HepG2 (cell line): ENCODE data around the gene KCTD1. TPM values are rescaled to one million over a fixed set of nuclear protein-coding genes. Genes with fewer than 3 reads are reported as not detected.

Source experiments
- MED13 ChIP-seq: sonication (generic); formaldehyde crosslinking; IDR thresholded peaks from 2 replicates; pipeline ENCODE4 v1.5.0; 2020; ENCODE audit warnings: missing genetic modification reagents
- MEF2D ChIP-seq: sonication (generic); formaldehyde crosslinking; IDR thresholded peaks from 2 replicates; pipeline ENCODE4 v1.5.1; 2020; ENCODE audit warnings: mild to moderate bottlenecking, missing genetic modification reagents
- POGZ ChIP-seq: sonication (generic); formaldehyde crosslinking; IDR thresholded peaks from 2 replicates; pipeline ENCODE4 v1.4.0; 2020; ENCODE audit warnings: mild to moderate bottlenecking, missing genetic modification reagents
- SCMH1 ChIP-seq: sonication (generic); formaldehyde crosslinking; IDR thresholded peaks from 2 replicates; pipeline ENCODE4 v1.9.0; 2021; ENCODE audit warnings: missing genetic modification reagents, mild to moderate bottlenecking, borderline replicate concordance
- SRF ChIP-seq: IDR thresholded peaks from 2 replicates; pipeline ENCODE4 v1.6.1; 2011; ENCODE audit warnings: mild to moderate bottlenecking, low read depth, low read length, moderate library complexity
- ZMAT3 ChIP-seq: sonication (generic); formaldehyde crosslinking; conservative IDR thresholded peaks from 2 replicates; pipeline ENCODE4 v1.7.0; 2021; ENCODE audit warnings: missing genetic modification reagents
- polyA plus RNA-seq, 8 experiments: library from polyadenylated mRNA; depleted of rRNA in 3 of 8; stranded (reverse) in 7 of 8; unstranded in 1 of 8; fragments of >200 nt; fragmentation: Illumina TruSeq in 4 of 8; extraction: Trizol in 4 of 8; gene quantifications; 2 replicates each; pipeline versions ENCODE4 v1.2.1 to v1.2.3, GENCODE V29; 2011 to 2016; ENCODE audit warnings: low read depth in 4 of 8, missing spikeins in 1 of 8, mixed read lengths in 1 of 8; ENCODE audit not compliant: insufficient read depth in 1 of 8
- total RNA-seq, 5 experiments: library from RNA; depleted of rRNA; stranded (reverse); fragments of >200 nt; fragmentation: Illumina TruSeq; extraction: Trizol; gene quantifications; 2 replicates each; pipeline ENCODE4 v1.2.3, GENCODE V29; 2016; ENCODE audit warnings: low read depth in 1 of 5
- TF ChIP-seq, protein P1 (sequence below): sonication (generic); formaldehyde crosslinking; IDR thresholded peaks from 2 replicates; pipeline ENCODE4 v1.4.0; 2020; ENCODE audit warnings: mild to moderate bottlenecking, low read depth, missing genetic modification reagents
- TF ChIP-seq, protein P2 (sequence below), 2 experiments: fragments of 450-650 bp in 1 of 2; sonication (generic) in 1 of 2; formaldehyde crosslinking; IDR thresholded peaks; 2 replicates each; pipeline versions ENCODE4 v1.5.0 to v1.8.0; 2020 to 2022; ENCODE audit warnings: mild to moderate bottlenecking in 1 of 2, missing genetic modification reagents in 1 of 2
- TF ChIP-seq, protein P3 (sequence below): sonication (generic); formaldehyde crosslinking; IDR thresholded peaks from 2 replicates; pipeline ENCODE4 v1.8.1; 2023; ENCODE audit warnings: mild to moderate bottlenecking, missing genetic modification reagents, borderline replicate concordance
- TF ChIP-seq, protein P4 (sequence below): sonication (generic); formaldehyde crosslinking; IDR thresholded peaks from 2 replicates; pipeline ENCODE4 v1.4.0; 2020; ENCODE audit warnings: missing genetic modification reagents, mild to moderate bottlenecking, borderline replicate concordance
- TF ChIP-seq, protein P5 (sequence below): sonication (generic); formaldehyde crosslinking; IDR thresholded peaks from 2 replicates; pipeline ENCODE4 v1.4.0; 2020; ENCODE audit warnings: missing genetic modification reagents, borderline replicate concordance
- TF ChIP-seq, protein P6 (sequence below): sonication (generic); formaldehyde crosslinking; conservative IDR thresholded peaks from 2 replicates; pipeline ENCODE4 v1.8.0; 2022; ENCODE audit warnings: mild to moderate bottlenecking, moderate library complexity, missing genetic modification reagents
- TF ChIP-seq, protein P7 (sequence below): sonication (generic); formaldehyde crosslinking; IDR thresholded peaks from 2 replicates; pipeline ENCODE4 v1.4.0; 2020; ENCODE audit warnings: mild to moderate bottlenecking, missing genetic modification reagents

The KCTD1 gene
- total and polyA plus RNA-seq, 2 of the 13 experiments (the other 11 are each of a cell fraction or from before 2014, with no cell fraction given), result 2.7 to 6.8 TPM

DNA sequence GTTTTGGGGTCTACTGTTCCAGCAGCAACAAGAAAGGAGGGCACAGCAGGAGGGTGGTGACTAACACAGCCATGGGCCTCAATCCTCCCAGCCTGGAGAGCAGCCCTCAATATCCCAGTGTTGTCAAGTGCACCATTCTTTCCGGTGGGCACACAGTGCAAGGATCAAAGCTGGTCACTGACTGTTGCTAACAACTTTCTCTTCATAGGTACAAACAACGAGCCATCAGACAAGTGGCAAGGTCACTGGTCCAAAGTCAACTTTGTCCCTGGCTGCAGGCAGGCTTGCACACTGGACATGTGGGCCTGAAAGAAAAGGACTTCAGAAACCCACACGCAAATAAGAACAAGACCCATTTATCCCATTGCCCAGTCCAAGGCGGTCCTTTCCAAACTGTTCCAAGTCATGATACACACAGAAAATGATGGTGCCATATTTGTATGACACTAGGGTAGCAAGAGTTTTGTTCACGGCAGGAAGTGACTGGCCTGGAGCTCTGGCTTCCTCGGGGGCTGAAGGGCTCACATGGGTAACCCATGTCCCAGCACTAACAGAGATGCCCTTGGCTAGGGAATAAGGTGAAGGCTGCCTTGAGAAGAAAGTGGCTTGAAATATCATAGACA lies 57.0 kb downstream of the KCTD1 start (continued):
- TF ChIP-seq, protein P1, sequence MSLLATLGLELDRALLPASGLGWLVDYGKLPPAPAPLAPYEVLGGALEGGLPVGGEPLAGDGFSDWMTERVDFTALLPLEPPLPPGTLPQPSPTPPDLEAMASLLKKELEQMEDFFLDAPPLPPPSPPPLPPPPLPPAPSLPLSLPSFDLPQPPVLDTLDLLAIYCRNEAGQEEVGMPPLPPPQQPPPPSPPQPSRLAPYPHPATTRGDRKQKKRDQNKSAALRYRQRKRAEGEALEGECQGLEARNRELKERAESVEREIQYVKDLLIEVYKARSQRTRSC (CRISPR knock-in tag), result no peak
- peak; percentile 93 for TF ChIP-seq POGZ (CRISPR knock-in tag)
- TF ChIP-seq, protein P2, sequence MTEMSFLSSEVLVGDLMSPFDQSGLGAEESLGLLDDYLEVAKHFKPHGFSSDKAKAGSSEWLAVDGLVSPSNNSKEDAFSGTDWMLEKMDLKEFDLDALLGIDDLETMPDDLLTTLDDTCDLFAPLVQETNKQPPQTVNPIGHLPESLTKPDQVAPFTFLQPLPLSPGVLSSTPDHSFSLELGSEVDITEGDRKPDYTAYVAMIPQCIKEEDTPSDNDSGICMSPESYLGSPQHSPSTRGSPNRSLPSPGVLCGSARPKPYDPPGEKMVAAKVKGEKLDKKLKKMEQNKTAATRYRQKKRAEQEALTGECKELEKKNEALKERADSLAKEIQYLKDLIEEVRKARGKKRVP (CRISPR knock-in tag; IDR thresholded peaks at IDR 0.05), result no peak
- TF ChIP-seq, protein P3, sequence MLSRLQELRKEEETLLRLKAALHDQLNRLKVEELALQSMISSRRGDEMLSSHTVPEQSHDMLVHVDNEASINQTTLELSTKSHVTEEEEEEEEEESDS (CRISPR knock-in tag), result no peak
- TF ChIP-seq MEF2D, result 0 out of 2 replicates have a peak, but pooled peaks have one; percentile 40
- TF ChIP-seq, protein P4, sequence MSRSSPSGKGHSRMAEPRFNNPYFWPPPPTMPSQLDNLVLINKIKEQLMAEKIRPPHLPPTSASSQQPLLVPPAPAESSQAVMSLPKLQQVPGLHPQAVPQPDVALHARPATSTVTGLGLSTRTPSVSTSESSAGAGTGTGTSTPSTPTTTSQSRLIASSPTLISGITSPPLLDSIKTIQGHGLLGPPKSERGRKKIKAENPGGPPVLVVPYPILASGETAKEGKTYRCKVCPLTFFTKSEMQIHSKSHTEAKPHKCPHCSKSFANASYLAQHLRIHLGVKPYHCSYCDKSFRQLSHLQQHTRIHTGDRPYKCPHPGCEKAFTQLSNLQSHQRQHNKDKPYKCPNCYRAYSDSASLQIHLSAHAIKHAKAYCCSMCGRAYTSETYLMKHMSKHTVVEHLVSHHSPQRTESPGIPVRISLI (CRISPR knock-in tag), result 0 out of 2 replicates have a peak, but pooled peaks have one; percentile 58
- TF ChIP-seq ZMAT3, result no peak
- no peak for TF ChIP-seq SCMH1
- TF ChIP-seq, protein P5, sequence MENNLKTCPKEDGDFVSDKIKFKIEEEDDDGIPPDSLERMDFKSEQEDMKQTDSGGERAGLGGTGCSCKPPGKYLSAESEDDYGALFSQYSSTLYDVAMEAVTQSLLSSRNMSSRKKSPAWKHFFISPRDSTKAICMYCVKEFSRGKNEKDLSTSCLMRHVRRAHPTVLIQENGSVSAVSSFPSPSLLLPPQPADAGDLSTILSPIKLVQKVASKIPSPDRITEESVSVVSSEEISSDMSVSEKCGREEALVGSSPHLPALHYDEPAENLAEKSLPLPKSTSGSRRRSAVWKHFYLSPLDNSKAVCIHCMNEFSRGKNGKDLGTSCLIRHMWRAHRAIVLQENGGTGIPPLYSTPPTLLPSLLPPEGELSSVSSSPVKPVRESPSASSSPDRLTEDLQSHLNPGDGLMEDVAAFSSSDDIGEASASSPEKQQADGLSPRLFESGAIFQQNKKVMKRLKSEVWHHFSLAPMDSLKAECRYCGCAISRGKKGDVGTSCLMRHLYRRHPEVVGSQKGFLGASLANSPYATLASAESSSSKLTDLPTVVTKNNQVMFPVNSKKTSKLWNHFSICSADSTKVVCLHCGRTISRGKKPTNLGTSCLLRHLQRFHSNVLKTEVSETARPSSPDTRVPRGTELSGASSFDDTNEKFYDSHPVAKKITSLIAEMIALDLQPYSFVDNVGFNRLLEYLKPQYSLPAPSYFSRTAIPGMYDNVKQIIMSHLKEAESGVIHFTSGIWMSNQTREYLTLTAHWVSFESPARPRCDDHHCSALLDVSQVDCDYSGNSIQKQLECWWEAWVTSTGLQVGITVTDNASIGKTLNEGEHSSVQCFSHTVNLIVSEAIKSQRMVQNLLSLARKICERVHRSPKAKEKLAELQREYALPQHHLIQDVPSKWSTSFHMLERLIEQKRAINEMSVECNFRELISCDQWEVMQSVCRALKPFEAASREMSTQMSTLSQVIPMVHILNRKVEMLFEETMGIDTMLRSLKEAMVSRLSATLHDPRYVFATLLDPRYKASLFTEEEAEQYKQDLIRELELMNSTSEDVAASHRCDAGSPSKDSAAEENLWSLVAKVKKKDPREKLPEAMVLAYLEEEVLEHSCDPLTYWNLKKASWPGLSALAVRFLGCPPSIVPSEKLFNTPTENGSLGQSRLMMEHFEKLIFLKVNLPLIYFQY (CRISPR knock-in tag), result peak; percentile 78; the same call in 1 of the 2 replicates
- TF ChIP-seq, protein P6, sequence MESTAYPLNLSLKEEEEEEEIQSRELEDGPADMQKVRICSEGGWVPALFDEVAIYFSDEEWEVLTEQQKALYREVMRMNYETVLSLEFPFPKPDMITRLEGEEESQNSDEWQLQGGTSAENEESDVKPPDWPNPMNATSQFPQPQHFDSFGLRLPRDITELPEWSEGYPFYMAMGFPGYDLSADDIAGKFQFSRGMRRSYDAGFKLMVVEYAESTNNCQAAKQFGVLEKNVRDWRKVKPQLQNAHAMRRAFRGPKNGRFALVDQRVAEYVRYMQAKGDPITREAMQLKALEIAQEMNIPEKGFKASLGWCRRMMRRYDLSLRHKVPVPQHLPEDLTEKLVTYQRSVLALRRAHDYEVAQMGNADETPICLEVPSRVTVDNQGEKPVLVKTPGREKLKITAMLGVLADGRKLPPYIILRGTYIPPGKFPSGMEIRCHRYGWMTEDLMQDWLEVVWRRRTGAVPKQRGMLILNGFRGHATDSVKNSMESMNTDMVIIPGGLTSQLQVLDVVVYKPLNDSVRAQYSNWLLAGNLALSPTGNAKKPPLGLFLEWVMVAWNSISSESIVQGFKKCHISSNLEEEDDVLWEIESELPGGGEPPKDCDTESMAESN, result 0 out of 2 replicates have a peak, but pooled peaks have one; percentile 66
- TF ChIP-seq MED13 (CRISPR knock-in tag), result no peak
- TF ChIP-seq SRF, result no peak
- TF ChIP-seq, protein P7, sequence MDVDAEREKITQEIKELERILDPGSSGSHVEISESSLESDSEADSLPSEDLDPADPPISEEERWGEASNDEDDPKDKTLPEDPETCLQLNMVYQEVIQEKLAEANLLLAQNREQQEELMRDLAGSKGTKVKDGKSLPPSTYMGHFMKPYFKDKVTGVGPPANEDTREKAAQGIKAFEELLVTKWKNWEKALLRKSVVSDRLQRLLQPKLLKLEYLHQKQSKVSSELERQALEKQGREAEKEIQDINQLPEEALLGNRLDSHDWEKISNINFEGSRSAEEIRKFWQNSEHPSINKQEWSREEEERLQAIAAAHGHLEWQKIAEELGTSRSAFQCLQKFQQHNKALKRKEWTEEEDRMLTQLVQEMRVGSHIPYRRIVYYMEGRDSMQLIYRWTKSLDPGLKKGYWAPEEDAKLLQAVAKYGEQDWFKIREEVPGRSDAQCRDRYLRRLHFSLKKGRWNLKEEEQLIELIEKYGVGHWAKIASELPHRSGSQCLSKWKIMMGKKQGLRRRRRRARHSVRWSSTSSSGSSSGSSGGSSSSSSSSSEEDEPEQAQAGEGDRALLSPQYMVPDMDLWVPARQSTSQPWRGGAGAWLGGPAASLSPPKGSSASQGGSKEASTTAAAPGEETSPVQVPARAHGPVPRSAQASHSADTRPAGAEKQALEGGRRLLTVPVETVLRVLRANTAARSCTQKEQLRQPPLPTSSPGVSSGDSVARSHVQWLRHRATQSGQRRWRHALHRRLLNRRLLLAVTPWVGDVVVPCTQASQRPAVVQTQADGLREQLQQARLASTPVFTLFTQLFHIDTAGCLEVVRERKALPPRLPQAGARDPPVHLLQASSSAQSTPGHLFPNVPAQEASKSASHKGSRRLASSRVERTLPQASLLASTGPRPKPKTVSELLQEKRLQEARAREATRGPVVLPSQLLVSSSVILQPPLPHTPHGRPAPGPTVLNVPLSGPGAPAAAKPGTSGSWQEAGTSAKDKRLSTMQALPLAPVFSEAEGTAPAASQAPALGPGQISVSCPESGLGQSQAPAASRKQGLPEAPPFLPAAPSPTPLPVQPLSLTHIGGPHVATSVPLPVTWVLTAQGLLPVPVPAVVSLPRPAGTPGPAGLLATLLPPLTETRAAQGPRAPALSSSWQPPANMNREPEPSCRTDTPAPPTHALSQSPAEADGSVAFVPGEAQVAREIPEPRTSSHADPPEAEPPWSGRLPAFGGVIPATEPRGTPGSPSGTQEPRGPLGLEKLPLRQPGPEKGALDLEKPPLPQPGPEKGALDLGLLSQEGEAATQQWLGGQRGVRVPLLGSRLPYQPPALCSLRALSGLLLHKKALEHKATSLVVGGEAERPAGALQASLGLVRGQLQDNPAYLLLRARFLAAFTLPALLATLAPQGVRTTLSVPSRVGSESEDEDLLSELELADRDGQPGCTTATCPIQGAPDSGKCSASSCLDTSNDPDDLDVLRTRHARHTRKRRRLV (CRISPR knock-in tag), result 0 out of 2 replicates have a peak, but pooled peaks have one; percentile 10
